SK-N-SH (cell line): ENCODE data around the gene PRX. TPM values are rescaled to one million over a fixed set of nuclear protein-coding genes. Genes with fewer than 3 reads are reported as not detected.

Experiments used
- CTCF ChIA-PET: fragments of 300-600, 350-600 bp; formaldehyde crosslinking; extraction: SDS; loops from one replicate; lab custom pipeline; 2021; lab: Yijun Ruan, JAX
- POLR2A ChIA-PET: fragments of 350-600 bp; sonication (Branson Sonifier 250); formaldehyde crosslinking; extraction: SDS; loops from one replicate; lab custom pipeline; 2020; ENCODE audit warnings: antibody characterized with exemption, inconsistent platforms; lab: Yijun Ruan, JAX
- DNase-seq: peaks from one replicate; pipeline ENCODE4 v3.0.0; 2012
- H2AFZ ChIP-seq: fragments of 200-600 bp; sonication (generic); 2 replicates; pipeline ENCODE4 v1.8.1; 2016; ENCODE audit warnings: antibody characterized with exemption, mild to moderate bottlenecking, low read depth
- H3F3A ChIP-seq: fragments of 200-600 bp; sonication (generic); replicated peaks from 2 replicates; pipeline ENCODE3; 2016; ENCODE audit warnings: antibody characterized with exemption, mild to moderate bottlenecking; ENCODE audit not compliant: insufficient read depth
- H3K27ac ChIP-seq, 2 experiments: fragments of 200-500 bp in 1 of 2; fragments of 200-600 bp in 1 of 2; sonication (Bioruptor generic) in 1 of 2; sonication (generic), shearing (Covaris generic) in 1 of 2; 2 replicates each; pipeline versions ENCODE4 v1.5.1 to v1.6.1; 2014 to 2016; ENCODE audit warnings: low read depth in 2 of 2, inconsistent platforms in 1 of 2, low read length in 1 of 2, mild to moderate bottlenecking in 1 of 2, mixed read lengths in 1 of 2
- H3K27me3 ChIP-seq: fragments of 200-600 bp; sonication (generic), shearing (Covaris generic); 2 replicates; pipeline ENCODE4 v1.6.1; 2016; ENCODE audit warnings: mixed run types; ENCODE audit not compliant: insufficient read depth
- H3K36me3 ChIP-seq, 2 experiments: fragments of 200-500 bp in 1 of 2; fragments of 200-600 bp in 1 of 2; sonication (Bioruptor generic) in 1 of 2; sonication (generic) in 1 of 2; replicated peaks in 1 of 2; 2 replicates each; pipeline versions ENCODE3 to v1.5.1; 2014 to 2016; ENCODE audit warnings: low read length in 1 of 2, mild to moderate bottlenecking in 1 of 2; ENCODE audit not compliant: insufficient read depth in 2 of 2, control insufficient read depth in 1 of 2
- H3K4me1 ChIP-seq, 2 experiments: fragments of 200-500 bp in 1 of 2; fragments of 200-600 bp in 1 of 2; sonication (Bioruptor generic) in 1 of 2; sonication (generic), shearing (Covaris generic) in 1 of 2; 2 replicates each; pipeline versions ENCODE4 v1.5.1 to v1.6.1; 2014 to 2016; ENCODE audit warnings: low read depth in 1 of 2, low read length in 1 of 2, mixed run types in 1 of 2; ENCODE audit not compliant: insufficient read depth in 2 of 2, control insufficient read depth in 1 of 2
- H3K4me2 ChIP-seq: fragments of 200-600 bp; sonication (generic), shearing (Covaris generic); 2 replicates; pipeline ENCODE4 v1.6.1; 2017; ENCODE audit warnings: mixed run types
- H3K4me3 ChIP-seq, 2 experiments: fragments of 200-500 bp in 1 of 2; fragments of 200-600 bp in 1 of 2; sonication (Bioruptor generic) in 1 of 2; sonication (generic), shearing (Covaris generic) in 1 of 2; 2 replicates each; pipeline versions ENCODE4 v1.5.1 to v1.8.1; 2014 to 2016; ENCODE audit warnings: low read depth in 2 of 2, inconsistent platforms in 1 of 2, low read length in 1 of 2, mild to moderate bottlenecking in 1 of 2, mixed read lengths in 1 of 2, moderate library complexity in 1 of 2
- H3K79me2 ChIP-seq: fragments of 200-600 bp; sonication (generic); 2 replicates; pipeline ENCODE4 v1.8.1; 2017; ENCODE audit warnings: mild to moderate bottlenecking; ENCODE audit not compliant: insufficient read depth
- H3K9ac ChIP-seq: fragments of 200-600 bp; sonication (generic); 2 replicates; pipeline ENCODE4 v1.6.1; 2017; ENCODE audit warnings: mixed run types
- H3K9me2 ChIP-seq: fragments of 200-600 bp; sonication (generic); 2 replicates; pipeline ENCODE4 v1.6.1; 2017; ENCODE audit warnings: mixed run types
- H3K9me3 ChIP-seq: fragments of 200-600 bp; sonication (generic); 2 replicates; pipeline ENCODE4 v1.6.1; 2017; ENCODE audit warnings: mixed run types, mild to moderate bottlenecking, moderate library complexity
- H4K20me1 ChIP-seq: fragments of 200-600 bp; sonication (generic); 2 replicates; pipeline ENCODE4 v1.6.1; 2017; ENCODE audit warnings: mild to moderate bottlenecking, mixed run types; ENCODE audit not compliant: insufficient read depth
- CHD2 ChIP-seq: fragments of 150-350 bp; IDR thresholded peaks from 2 replicates; pipeline ENCODE4 v1.6.1; 2018; ENCODE audit warnings: low read length; ENCODE audit not compliant: partially characterized antibody
- CTCF ChIP-seq: fragments of 200-600 bp; sonication (generic); IDR thresholded peaks from 2 replicates; pipeline ENCODE4 v1.6.1; 2017; ENCODE audit warnings: antibody characterized with exemption, mild to moderate bottlenecking, moderate library complexity
- ELF1 ChIP-seq: IDR thresholded peaks from 2 replicates; pipeline ENCODE4 v1.4.0; 2012
- FOXJ3 ChIP-seq: sonication (generic); formaldehyde crosslinking; IDR thresholded peaks from 2 replicates; pipeline ENCODE4 v1.5.1; 2020; ENCODE audit warnings: mild to moderate bottlenecking, missing genetic modification reagents
- JUND ChIP-seq: IDR thresholded peaks from 2 replicates; pipeline ENCODE4 v1.4.0; 2012
- NFIC ChIP-seq: IDR thresholded peaks from 2 replicates; pipeline ENCODE4 v1.4.0; 2012; ENCODE audit warnings: borderline replicate concordance
- NRF1 ChIP-seq: IDR thresholded peaks from 2 replicates; pipeline ENCODE4 v1.6.1; 2012; ENCODE audit warnings: low read depth, mild to moderate bottlenecking, low read length
- POLR2AphosphoS5 ChIP-seq: IDR thresholded peaks from 2 replicates; pipeline ENCODE4 v1.6.1; 2012; ENCODE audit warnings: low read depth, low read length
- RAD21 ChIP-seq: IDR thresholded peaks from 2 replicates; pipeline ENCODE4 v1.6.1; 2012; ENCODE audit warnings: mild to moderate bottlenecking, low read length
- RCOR1 ChIP-seq: fragments of 150-350 bp; IDR thresholded peaks from 2 replicates; pipeline ENCODE4 v1.6.1; 2017; ENCODE audit warnings: antibody characterized with exemption, low read length
- RFX5 ChIP-seq: IDR thresholded peaks from 2 replicates; pipeline ENCODE4 v1.6.1; 2012; ENCODE audit warnings: mild to moderate bottlenecking, improper control_type of control experiment, low read length
- SIN3A ChIP-seq: IDR thresholded peaks from 2 replicates; pipeline ENCODE4 v1.6.1; 2012; ENCODE audit warnings: low read depth, mild to moderate bottlenecking, low read length, moderate library complexity, borderline replicate concordance
- SMC3 ChIP-seq: IDR thresholded peaks from 2 replicates; pipeline ENCODE4 v1.6.1; 2012; ENCODE audit warnings: low read depth, low read length, improper control_type of control experiment
- TAF1 ChIP-seq: IDR thresholded peaks from 2 replicates; pipeline ENCODE4 v1.6.1; 2012; ENCODE audit warnings: low read depth, mild to moderate bottlenecking, low read length, moderate library complexity, borderline replicate concordance
- TEAD4 ChIP-seq: IDR thresholded peaks from 2 replicates; pipeline ENCODE4 v1.4.0; 2012; ENCODE audit warnings: mild to moderate bottlenecking, borderline replicate concordance; ENCODE audit not compliant: insufficient read depth
- USF2 ChIP-seq: fragments of 150-350 bp; IDR thresholded peaks from 2 replicates; pipeline ENCODE4 v1.6.1; 2017; ENCODE audit warnings: antibody characterized with exemption, low read length, low read depth, borderline replicate concordance
- WGBS: methylation state at CpG from one replicate; pipeline ENCODE4 v1.1.6; 2017; ENCODE audit warnings: low lambda C conversion rate; 5-methylcytosine and 5-hydroxymethylcytosine counted together
- polyA plus RNA-seq, 3 experiments: library from polyadenylated mRNA; depleted of rRNA; stranded (reverse); fragments of >200 nt; gene quantifications; 2 replicates each; pipeline ENCODE4 v1.2.3, GENCODE V29; 2012
- TF ChIP-seq, protein P1 (sequence below): fragments of 150-350 bp; IDR thresholded peaks from 2 replicates; pipeline ENCODE4 v1.6.1; 2016; ENCODE audit warnings: mild to moderate bottlenecking, low read depth, low read length
- TF ChIP-seq, protein P2 (sequence below): IDR thresholded peaks from 2 replicates; pipeline ENCODE4 v1.4.0; 2012; ENCODE audit warnings: low read depth, borderline replicate concordance
- TF ChIP-seq, protein P3 (sequence below): IDR thresholded peaks from 2 replicates; pipeline ENCODE4 v1.4.0; 2012; ENCODE audit warnings: low read depth, borderline replicate concordance

Gene PRX
- polyA plus RNA-seq, 1 of the 3 experiments (the other 2 are of a cell fraction), result 2.2 TPM

GRCh38 chr19:40444825-40445312 lies 31.7 kb upstream of the PRX start:
- no peaks in the 10 kb centered on the region for H3K9me2 ChIP-seq
- CTCF ChIA-PET, result interaction anchor here (0.6 to 2.6 kb wide), 15 partner anchors 9 to 263 kb away, joined by 3 to 15 read pairs (median 4); partner anchors contain the start of genes PRX, SERTAD1 and TTC9B
- H3K4me3 ChIP-seq, result peak overlapping the region; percentile 88 to 100
- peaks cover 31% of the 10 kb centered on the region for H4K20me1 ChIP-seq
- H3K4me1 ChIP-seq, result peaks cover 5 to 8% of the 10 kb centered on the region in 2 experiments; a peak in 2 of 4 replicates
- WGBS, result 24% methylated on average over 18 of the region's 18 CpGs
- POLR2A ChIA-PET, result interaction anchor here (3.8 kb wide), 1 partner anchor 24 kb away, joined by 17 read pairs; no protein-coding TSS in a partner anchor
- H3K9ac ChIP-seq, result peak overlapping the region; percentile 99
- peak overlapping the region; percentile 93 for H2AFZ ChIP-seq
- peaks cover 21 to 26% of the 10 kb centered on the region in 2 experiments for H3K36me3 ChIP-seq
- peaks cover 8% of the 10 kb centered on the region for H3F3A ChIP-seq
- H3K79me2 ChIP-seq, result peaks cover 43% of the 10 kb centered on the region
- no peaks in the 10 kb centered on the region for H3K9me3 ChIP-seq
- DNase-seq, result no peak
- no peaks in the 10 kb centered on the region for H3K27me3 ChIP-seq
- no peak for TF ChIP-seq USF2
- TF ChIP-seq RFX5, result no peak
- TF ChIP-seq JUND, result no peak
- TF ChIP-seq, protein P1, sequence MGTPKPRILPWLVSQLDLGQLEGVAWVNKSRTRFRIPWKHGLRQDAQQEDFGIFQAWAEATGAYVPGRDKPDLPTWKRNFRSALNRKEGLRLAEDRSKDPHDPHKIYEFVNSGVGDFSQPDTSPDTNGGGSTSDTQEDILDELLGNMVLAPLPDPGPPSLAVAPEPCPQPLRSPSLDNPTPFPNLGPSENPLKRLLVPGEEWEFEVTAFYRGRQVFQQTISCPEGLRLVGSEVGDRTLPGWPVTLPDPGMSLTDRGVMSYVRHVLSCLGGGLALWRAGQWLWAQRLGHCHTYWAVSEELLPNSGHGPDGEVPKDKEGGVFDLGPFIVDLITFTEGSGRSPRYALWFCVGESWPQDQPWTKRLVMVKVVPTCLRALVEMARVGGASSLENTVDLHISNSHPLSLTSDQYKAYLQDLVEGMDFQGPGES, result no peak
- no peak for TF ChIP-seq NFIC
- no peak for TF ChIP-seq RCOR1
- peak; percentile 51; the same call in 1 of the 2 replicates for TF ChIP-seq SMC3
- peak; percentile 68 for TF ChIP-seq RAD21
- peak; percentile 40; the same call in 1 of the 2 replicates for TF ChIP-seq CTCF
- TF ChIP-seq POLR2AphosphoS5, result peak; percentile 54
- no peak for TF ChIP-seq NRF1
- no peak for TF ChIP-seq SIN3A
- TF ChIP-seq, protein P2, sequence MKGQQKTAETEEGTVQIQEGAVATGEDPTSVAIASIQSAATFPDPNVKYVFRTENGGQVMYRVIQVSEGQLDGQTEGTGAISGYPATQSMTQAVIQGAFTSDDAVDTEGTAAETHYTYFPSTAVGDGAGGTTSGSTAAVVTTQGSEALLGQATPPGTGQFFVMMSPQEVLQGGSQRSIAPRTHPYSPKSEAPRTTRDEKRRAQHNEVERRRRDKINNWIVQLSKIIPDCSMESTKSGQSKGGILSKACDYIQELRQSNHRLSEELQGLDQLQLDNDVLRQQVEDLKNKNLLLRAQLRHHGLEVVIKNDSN, result no peak
- TF ChIP-seq FOXJ3 (CRISPR knock-in tag), result no peak
- TF ChIP-seq ELF1, result 0 out of 2 replicates have a peak, but pooled peaks have one; percentile 1
- TF ChIP-seq CHD2, result peak; percentile 13
- TF ChIP-seq, protein P3, sequence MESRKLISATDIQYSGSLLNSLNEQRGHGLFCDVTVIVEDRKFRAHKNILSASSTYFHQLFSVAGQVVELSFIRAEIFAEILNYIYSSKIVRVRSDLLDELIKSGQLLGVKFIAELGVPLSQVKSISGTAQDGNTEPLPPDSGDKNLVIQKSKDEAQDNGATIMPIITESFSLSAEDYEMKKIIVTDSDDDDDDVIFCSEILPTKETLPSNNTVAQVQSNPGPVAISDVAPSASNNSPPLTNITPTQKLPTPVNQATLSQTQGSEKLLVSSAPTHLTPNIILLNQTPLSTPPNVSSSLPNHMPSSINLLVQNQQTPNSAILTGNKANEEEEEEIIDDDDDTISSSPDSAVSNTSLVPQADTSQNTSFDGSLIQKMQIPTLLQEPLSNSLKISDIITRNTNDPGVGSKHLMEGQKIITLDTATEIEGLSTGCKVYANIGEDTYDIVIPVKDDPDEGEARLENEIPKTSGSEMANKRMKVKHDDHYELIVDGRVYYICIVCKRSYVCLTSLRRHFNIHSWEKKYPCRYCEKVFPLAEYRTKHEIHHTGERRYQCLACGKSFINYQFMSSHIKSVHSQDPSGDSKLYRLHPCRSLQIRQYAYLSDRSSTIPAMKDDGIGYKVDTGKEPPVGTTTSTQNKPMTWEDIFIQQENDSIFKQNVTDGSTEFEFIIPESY, result no peak
- TF ChIP-seq TAF1, result no peak
- TF ChIP-seq TEAD4, result no peak
- TF ChIP-seq, all 33 proteins: peak for 6
- Histone ChIP-seq H3K27ac (peak overlapping the region; percentile 82 to 96), H3K4me2 (peak overlapping the region; percentile 86)
